GM21367 (cell line): ENCODE data around the gene SLC9A9.
"Not testable (repeated sequence)": the region's sequence is repeated elsewhere in the genome, so short reads cannot be mapped to it uniquely, and the experiment has no call there.

Experiments
- ATAC-seq: cut with Tn5 transposase; IDR thresholded peaks from one replicate; pipeline ENCODE4 v1.9.1; 2021; ENCODE audit not compliant: unreplicated experiment

SLC9A9 gene

GRCh38 chr3:143847787-143848631 is at the start of gene SLC9A9:
Gene SLC9A9, minus strand, starts transcription at chr3:143848468. Its CDS starts 146 bp downstream, at chr3:143848322.
- peak; percentile 92 for ATAC-seq

- no peak for ATAC-seq
Observed at GRCh38 chr3:143897576-143898295, 49.5 kb upstream of the SLC9A9 start.

GRCh38 chr3:143896486-143896885 is 48.2 kb upstream of the SLC9A9 start:
- ATAC-seq: no peak

GRCh38 chr3:143895805-143896204 is 47.5 kb upstream of the SLC9A9 start:
- no peak for ATAC-seq

GRCh38 chr3:143888846-143889245 is 40.6 kb upstream of the SLC9A9 start:
- no peak for ATAC-seq

- no peak for ATAC-seq
Observed at GRCh38 chr3:143888166-143888565, 39.9 kb upstream of the SLC9A9 start.

- ATAC-seq: peak; percentile 95
Observed at GRCh38 chr3:143885780-143886427, 37.6 kb upstream of the SLC9A9 start.

- no peak for ATAC-seq
Observed at GRCh38 chr3:143884861-143885260, 36.6 kb upstream of the SLC9A9 start.

GRCh38 chr3:143883151-143883550 is 34.9 kb upstream of the SLC9A9 start:
- ATAC-seq: no peak

GRCh38 chr3:143881095-143881494 is 32.8 kb upstream of the SLC9A9 start:
- no peak for ATAC-seq

GRCh38 chr3:143875546-143875945 is 27.3 kb upstream of the SLC9A9 start:
- ATAC-seq: no peak

- ATAC-seq: not testable (repeated sequence)
Observed at GRCh38 chr3:143873553-143873952, 25.3 kb upstream of the SLC9A9 start.

GRCh38 chr3:143865302-143865701 is 17.0 kb upstream of the SLC9A9 start:
- ATAC-seq: no peak

- ATAC-seq: no peak
Observed at GRCh38 chr3:143859465-143860203, 11.4 kb upstream of the SLC9A9 start.

GRCh38 chr3:143856252-143856970 is 8.1 kb upstream of the SLC9A9 start:
- no peak for ATAC-seq

- ATAC-seq: no peak
Observed at GRCh38 chr3:143855183-143855582, 6.9 kb upstream of the SLC9A9 start.

- ATAC-seq: no peak
Observed at GRCh38 chr3:143851331-143852017, 3.2 kb upstream of the SLC9A9 start.

- no peak for ATAC-seq
Observed at GRCh38 chr3:143850877-143851276, 2.6 kb upstream of the SLC9A9 start.

GRCh38 chr3:143849854-143850549 is 1.7 kb upstream of the SLC9A9 start:
- peak; percentile 44 for ATAC-seq
